ENCODE results near the gene TULP3.

The TULP3 gene

GRCh38 chr12:2890388-2891239, at the start of gene TULP3:
Gene TULP3, plus strand, starts transcription at chr12:2890891. Its CDS starts 57 bp downstream, at chr12:2890948.
- Histone ChIP-seq H3K36me3 (peaks cover 40% of the 10 kb centered on the region), H3K4me3 (ENCODE audit: low read depth, low read length) (peak within 1 kb of the TSS; percentile 70), H3K27me3 (ENCODE audit: insufficient read depth, low read depth, severe bottlenecking) (no peaks in the 10 kb centered on the region), H3K9me3 (ENCODE audit: severe bottlenecking) (no peaks in the 10 kb centered on the region), H3K27ac (peak within 1 kb of the TSS; percentile 87)
- TF ChIP-seq, protein P1, sequence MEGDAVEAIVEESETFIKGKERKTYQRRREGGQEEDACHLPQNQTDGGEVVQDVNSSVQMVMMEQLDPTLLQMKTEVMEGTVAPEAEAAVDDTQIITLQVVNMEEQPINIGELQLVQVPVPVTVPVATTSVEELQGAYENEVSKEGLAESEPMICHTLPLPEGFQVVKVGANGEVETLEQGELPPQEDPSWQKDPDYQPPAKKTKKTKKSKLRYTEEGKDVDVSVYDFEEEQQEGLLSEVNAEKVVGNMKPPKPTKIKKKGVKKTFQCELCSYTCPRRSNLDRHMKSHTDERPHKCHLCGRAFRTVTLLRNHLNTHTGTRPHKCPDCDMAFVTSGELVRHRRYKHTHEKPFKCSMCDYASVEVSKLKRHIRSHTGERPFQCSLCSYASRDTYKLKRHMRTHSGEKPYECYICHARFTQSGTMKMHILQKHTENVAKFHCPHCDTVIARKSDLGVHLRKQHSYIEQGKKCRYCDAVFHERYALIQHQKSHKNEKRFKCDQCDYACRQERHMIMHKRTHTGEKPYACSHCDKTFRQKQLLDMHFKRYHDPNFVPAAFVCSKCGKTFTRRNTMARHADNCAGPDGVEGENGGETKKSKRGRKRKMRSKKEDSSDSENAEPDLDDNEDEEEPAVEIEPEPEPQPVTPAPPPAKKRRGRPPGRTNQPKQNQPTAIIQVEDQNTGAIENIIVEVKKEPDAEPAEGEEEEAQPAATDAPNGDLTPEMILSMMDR (IDR thresholded peaks at IDR 0.05; ENCODE audit: low read depth, low read length) = no peak
- DNase-seq = peak; percentile 99

DNA sequence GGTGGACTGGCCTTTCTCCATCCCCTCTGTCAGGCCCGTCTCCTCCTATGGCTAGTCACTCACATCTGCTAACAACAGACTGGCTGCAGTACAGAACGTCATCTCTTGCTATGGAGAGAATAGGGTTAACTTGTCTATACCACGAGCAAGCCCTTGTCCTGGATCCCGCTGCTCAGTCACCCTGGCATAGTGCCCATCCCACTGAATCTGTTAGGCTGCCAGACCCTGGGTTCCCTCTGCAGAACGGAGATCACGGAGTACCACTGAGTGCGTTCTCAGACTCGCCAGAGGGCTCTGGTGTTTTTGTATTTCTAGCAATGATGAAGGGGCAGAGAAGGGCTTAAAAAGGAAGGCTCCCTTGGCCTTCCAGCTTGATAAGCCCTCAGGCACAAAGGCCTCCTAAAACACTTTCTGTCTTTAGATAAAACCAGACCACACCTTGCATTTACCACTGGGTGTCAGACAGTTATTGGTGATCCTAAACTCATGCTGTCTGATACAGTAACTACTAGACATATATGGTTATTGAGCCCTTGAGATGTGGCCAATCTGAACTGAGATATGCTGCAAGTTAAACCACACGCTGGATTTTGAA, 49.5 kb upstream of the TULP3 start:
- TF ChIP-seq, protein P1 (IDR thresholded peaks at IDR 0.05; ENCODE audit: low read depth, low read length) = no peak
- no peaks in the 10 kb centered on the region for H3K36me3 ChIP-seq
- DNase-seq = no peak
- H3K9me3 ChIP-seq (ENCODE audit: severe bottlenecking) = no peaks in the 10 kb centered on the region
- H3K4me3 ChIP-seq (ENCODE audit: low read depth, low read length) = no peak overlapping the region
- no peak overlapping the region for H3K27ac ChIP-seq
- H3K27me3 ChIP-seq (ENCODE audit: insufficient read depth, low read depth, severe bottlenecking) = no peaks in the 10 kb centered on the region

GRCh38 chr12:2842948-2843347, 47.7 kb upstream of the TULP3 start:
- Histone ChIP-seq H3K4me3 (ENCODE audit: low read depth, low read length) (no peak overlapping the region), H3K36me3 (no peaks in the 10 kb centered on the region), H3K9me3 (ENCODE audit: severe bottlenecking) (no peaks in the 10 kb centered on the region), H3K27me3 (ENCODE audit: insufficient read depth, low read depth, severe bottlenecking) (no peaks in the 10 kb centered on the region), H3K27ac (no peak overlapping the region)
- no peak for DNase-seq
- TF ChIP-seq, protein P1 (IDR thresholded peaks at IDR 0.05; ENCODE audit: low read depth, low read length) = no peak

DNA sequence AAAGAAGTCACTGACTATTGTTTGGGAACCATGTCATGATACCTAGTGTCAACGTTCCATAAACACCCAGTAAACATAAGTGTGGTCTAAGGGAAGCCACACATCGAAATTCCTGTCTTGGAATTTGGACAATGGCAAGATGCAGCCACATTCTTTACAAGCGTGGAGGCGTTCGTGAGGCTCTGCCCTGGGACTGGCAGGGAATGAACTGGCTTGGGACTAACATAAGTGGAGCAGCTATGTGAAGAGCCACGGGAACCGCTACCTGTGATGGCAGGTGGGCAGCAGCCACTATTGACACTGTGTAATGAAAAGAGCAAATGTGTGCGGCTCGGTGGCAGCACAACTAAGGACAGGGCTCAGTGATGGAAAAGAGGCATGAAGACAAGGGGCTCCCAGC, 45.9 kb upstream of the TULP3 start:
- no peak overlapping the region for H3K4me3 ChIP-seq (ENCODE audit: low read depth, low read length)
- H3K27me3 ChIP-seq (ENCODE audit: insufficient read depth, low read depth, severe bottlenecking) = no peaks in the 10 kb centered on the region
- H3K27ac ChIP-seq = no peak overlapping the region
- no peak for DNase-seq
- TF ChIP-seq, protein P1 (IDR thresholded peaks at IDR 0.05; ENCODE audit: low read depth, low read length) = no peak
- H3K36me3 ChIP-seq = no peaks in the 10 kb centered on the region
- H3K9me3 ChIP-seq (ENCODE audit: severe bottlenecking) = no peaks in the 10 kb centered on the region

DNA sequence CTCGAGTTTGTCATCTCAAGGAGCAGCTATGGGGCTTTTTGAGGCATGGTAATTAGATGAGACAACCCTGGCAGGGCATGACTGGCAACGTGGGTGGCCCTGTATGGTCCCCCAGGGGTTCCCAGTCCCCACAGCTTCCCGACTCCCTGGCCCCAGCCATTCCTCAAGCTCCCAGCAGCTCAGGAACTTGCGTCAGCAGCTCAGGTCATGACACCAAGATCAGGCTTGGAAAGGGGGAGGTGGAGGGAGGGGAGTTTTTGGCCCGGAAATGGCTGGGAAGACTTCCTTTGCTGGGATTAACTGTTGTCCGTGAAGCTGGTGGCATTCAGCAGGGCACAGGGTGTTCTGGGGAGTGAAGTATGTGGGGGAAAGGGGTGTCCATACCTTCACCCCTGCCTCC, 45.4 kb upstream of the TULP3 start:
- H3K36me3 ChIP-seq = no peaks in the 10 kb centered on the region
- H3K27me3 ChIP-seq (ENCODE audit: insufficient read depth, low read depth, severe bottlenecking) = no peaks in the 10 kb centered on the region
- DNase-seq = peak; percentile 41
- H3K27ac ChIP-seq = no peak overlapping the region
- no peak overlapping the region for H3K4me3 ChIP-seq (ENCODE audit: low read depth, low read length)
- TF ChIP-seq, protein P1 (IDR thresholded peaks at IDR 0.05; ENCODE audit: low read depth, low read length) = no peak
- H3K9me3 ChIP-seq (ENCODE audit: severe bottlenecking) = no peaks in the 10 kb centered on the region

All from WERI-Rb-1 (cell line).